Esophagus (tissue), 2 donors: ENCODE results near the gene SPTBN2. TPM values are rescaled to one million over a fixed set of nuclear protein-coding genes. Genes with fewer than 3 reads are reported as not detected.

Source experiments
- H3K27ac ChIP-seq, 2 donors: one replicate each; pipeline ENCODE4 v1.5.1; 2013; ENCODE audit warnings: low read depth in 2 of 2, mild to moderate bottlenecking in 2 of 2, inconsistent platforms in 1 of 2, low read length in 1 of 2, moderate library complexity in 1 of 2
- H3K27me3 ChIP-seq, 2 donors: one replicate each; pipeline ENCODE4 v1.6.1; 2013; ENCODE audit warnings: low read length in 2 of 2, control low read depth in 1 of 2, mild to moderate bottlenecking in 1 of 2; ENCODE audit not compliant: insufficient read depth in 2 of 2, control insufficient read depth in 1 of 2
- H3K36me3 ChIP-seq, 2 donors: one replicate each; pipeline ENCODE4 v1.6.1; 2013; ENCODE audit warnings: low read length in 1 of 2; ENCODE audit not compliant: control insufficient read depth in 2 of 2, insufficient read depth in 2 of 2
- H3K4me1 ChIP-seq, 2 donors: one replicate each; pipeline ENCODE4 v1.6.1; 2013; ENCODE audit warnings: low read length in 1 of 2; ENCODE audit not compliant: control insufficient read depth in 2 of 2, insufficient read depth in 2 of 2
- H3K4me3 ChIP-seq, 2 donors: one replicate each; pipeline ENCODE4 v1.5.1; 2013; ENCODE audit warnings: low read length in 2 of 2, mild to moderate bottlenecking in 2 of 2, low read depth in 1 of 2, moderate library complexity in 1 of 2
- H3K9me3 ChIP-seq, 2 donors: one replicate each; pipeline ENCODE4 v1.6.1; 2013; ENCODE audit warnings: mild to moderate bottlenecking in 2 of 2, low read depth in 1 of 2, low read length in 1 of 2, moderate library complexity in 1 of 2; ENCODE audit not compliant: control insufficient read depth in 2 of 2, insufficient read depth in 1 of 2
- WGBS, 2 donors: extraction: QIAGEN DNeasy Blood & Tissue Kit; methylation state at CpG; one replicate each; pipeline ENCODE4 v1.1.7; 2013; 5-methylcytosine and 5-hydroxymethylcytosine counted together
- polyA plus RNA-seq, 2 donors: library from polyadenylated mRNA; stranded (reverse); fragments of 200-250 nt; gene quantifications; one replicate each; pipeline ENCODE4 v1.2.3, GENCODE V29; 2013
- donor health status: healthy with polysubstance abuse.
- donor health status: Bipolar disorder and iron deficiency.

The SPTBN2 gene
- polyA plus RNA-seq, 2 donors: 61.3 to 63.4 TPM

DNA sequence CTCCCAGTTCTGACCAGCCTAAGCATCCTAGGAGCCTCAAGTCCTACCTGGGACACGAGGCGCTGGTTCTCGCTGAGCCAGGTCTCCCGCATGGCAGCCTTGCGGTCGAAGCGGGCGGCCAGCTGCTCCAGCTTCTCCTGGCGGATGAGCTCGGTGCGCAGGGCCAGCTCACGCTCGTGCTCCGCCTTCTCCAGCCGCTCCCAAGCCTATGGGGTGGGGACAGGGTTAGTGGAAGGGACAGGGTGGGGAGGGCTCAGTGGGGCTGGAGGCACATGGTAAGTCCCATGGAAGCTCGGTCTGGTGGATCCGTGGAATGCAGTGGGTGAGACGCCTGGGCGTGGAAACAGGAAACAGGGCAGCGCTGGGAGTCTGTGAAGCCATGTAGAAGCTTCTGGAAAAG lies 20.9 kb downstream of the SPTBN2 start:
- Histone ChIP-seq H3K4me3 (no peak overlapping the region), H3K36me3 (peaks cover 6 to 40% of the 10 kb centered on the region in 2 donors), H3K27ac (no peak overlapping the region), H3K9me3 (no peaks in the 10 kb centered on the region), H3K4me1 (peaks cover 0 to 2% of the 10 kb centered on the region in 2 donors), H3K27me3 (no peaks in the 10 kb centered on the region)
- WGBS, 2 donors: 89 to 91% methylated on average over 20 of the region's 20 CpGs

DNA sequence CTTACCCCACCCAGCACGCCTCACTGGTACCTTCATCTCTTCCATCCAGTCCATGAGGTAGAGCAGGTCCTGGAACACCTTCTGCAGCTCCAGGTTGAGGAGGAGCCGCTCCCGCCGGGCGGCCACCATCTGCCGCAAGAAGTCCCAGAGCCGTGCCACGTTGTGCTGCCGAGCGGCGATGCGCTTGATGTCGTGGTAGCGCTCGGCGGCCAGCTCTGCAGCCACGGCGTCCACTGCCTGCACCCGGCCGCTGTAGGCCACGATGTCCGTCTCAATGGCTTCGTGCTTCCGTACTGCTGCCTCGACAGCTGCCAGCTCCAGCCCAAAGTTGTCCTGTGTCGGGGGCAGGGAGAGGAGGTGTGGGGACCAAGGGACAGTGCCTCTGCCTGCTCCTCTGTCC lies 21.5 kb downstream of the SPTBN2 start:
- no peak overlapping the region for H3K4me3 ChIP-seq
- H3K36me3 ChIP-seq: peaks cover 6 to 40% of the 10 kb centered on the region in 2 donors
- no peaks in the 10 kb centered on the region for H3K27me3 ChIP-seq
- H3K27ac ChIP-seq: no peak overlapping the region
- H3K4me1 ChIP-seq: peaks cover 0 to 2% of the 10 kb centered on the region in 2 donors
- no peaks in the 10 kb centered on the region for H3K9me3 ChIP-seq
- 96% methylated on average over 26 of the region's 26 CpGs for WGBS, 2 donors

DNA sequence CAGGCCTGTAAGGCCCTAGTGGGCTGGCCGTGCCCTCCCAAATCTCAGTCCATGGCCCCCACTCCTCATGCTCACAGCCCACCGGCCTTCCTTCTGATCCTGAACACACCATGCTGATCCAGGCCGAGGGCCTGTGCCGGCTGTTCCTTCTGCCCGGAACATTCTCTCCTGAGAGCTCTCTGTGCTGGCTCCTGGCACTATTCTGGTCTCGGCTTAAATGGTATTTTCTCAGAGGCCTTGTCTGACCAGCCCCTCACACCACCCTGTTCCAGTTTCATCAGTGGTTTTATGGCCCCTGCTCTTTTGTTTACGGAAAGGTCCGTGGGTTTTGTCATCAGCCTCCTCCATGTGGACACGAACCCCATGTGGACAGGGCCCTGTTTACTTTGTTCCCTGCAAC lies 22.0 kb downstream of the SPTBN2 start:
- peaks cover 6 to 37% of the 10 kb centered on the region in 2 donors for H3K36me3 ChIP-seq
- H3K27ac ChIP-seq: no peak overlapping the region
- H3K9me3 ChIP-seq: no peaks in the 10 kb centered on the region
- WGBS, 2 donors: 92% methylated on average over 9 of the region's 9 CpGs
- H3K27me3 ChIP-seq: no peaks in the 10 kb centered on the region
- H3K4me3 ChIP-seq: no peak overlapping the region
- peaks cover 0 to 2% of the 10 kb centered on the region in 2 donors for H3K4me1 ChIP-seq

DNA sequence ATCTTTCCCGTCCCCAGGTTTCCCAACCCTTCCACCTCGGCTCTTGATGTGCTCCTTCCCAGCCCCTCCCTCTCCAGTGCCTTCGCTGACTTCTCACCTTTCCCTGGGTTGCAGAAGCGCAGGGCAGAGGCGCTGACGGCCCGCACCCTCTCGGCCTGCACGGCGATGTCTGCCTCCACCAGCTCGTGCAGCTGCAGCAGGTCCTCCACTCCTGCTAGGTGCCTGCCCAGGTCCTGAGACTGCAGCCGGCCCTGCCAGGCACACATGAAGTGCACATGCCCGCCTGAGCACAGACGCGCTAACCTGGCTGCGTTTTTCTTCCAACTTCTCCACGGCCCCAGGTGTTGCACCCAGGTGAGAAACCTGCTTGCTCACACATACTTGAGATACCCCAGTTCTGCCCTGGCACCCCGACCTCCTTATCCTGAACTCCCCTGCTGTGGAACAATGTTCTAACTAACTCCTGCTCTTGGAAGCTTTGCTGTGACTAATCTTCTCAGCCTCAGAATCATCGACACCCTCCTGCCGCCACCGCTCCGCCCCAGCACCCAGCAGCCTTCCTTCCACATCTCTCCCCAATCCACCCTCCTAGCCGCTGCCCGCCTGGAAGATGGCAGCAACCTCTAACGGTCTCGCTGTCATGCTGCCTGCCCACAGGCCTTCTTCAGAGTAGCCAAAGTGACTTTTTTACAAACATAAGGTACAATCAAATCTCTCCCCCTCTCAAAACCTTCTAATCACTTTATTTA lies 23.3 kb downstream of the SPTBN2 start:
- Histone ChIP-seq H3K4me3 (no peak overlapping the region), H3K4me1 (peaks cover 0 to 2% of the 10 kb centered on the region in 2 donors), H3K27ac (no peak overlapping the region), H3K9me3 (no peaks in the 10 kb centered on the region), H3K27me3 (no peaks in the 10 kb centered on the region), H3K36me3 (peaks cover 4 to 42% of the 10 kb centered on the region in 2 donors)
- WGBS, 2 donors: 89 to 91% methylated on average over 26 of the region's 26 CpGs

DNA sequence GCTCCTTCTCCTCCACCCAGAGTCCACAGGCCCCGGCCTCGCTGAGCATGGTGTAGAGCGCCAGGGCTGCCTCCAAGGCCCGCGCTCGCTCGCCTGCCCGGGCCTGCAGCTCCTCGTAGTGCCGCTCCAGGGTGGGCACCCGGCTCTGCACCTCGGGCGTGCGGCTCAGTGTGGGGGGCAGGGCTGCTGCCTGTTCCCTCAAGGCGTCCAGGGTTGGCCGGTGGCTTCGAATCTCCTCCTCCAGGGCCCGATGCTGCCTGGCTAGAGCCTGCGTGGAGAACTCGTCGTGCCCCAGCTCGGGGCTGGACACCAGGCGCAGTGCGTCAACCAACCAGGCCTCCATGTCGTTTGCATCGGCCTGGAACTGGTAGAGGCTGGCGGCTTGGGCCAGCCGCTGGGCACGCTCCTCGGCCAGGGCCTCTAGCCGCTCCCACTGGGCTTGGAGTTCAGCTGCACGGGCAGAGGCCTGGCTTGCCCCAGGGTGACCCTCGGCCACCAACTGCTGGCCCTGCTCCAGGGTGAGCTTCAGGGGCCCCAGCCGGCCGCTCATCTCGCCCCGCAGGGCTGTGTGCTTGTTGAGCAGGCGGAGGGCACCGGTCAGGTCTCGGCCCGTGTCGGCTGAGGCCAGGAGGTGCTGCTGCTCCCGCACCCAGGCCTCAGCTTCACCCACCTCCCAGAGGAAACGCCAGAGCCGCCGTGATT lies 24.2 kb downstream of the SPTBN2 start:
- 90 to 94% methylated on average over 46 of the region's 46 CpGs for WGBS, 2 donors
- H3K4me3 ChIP-seq: no peak overlapping the region
- H3K4me1 ChIP-seq: peaks cover 0 to 2% of the 10 kb centered on the region in 2 donors
- no peaks in the 10 kb centered on the region for H3K27me3 ChIP-seq
- no peak overlapping the region for H3K27ac ChIP-seq
- H3K9me3 ChIP-seq: no peaks in the 10 kb centered on the region
- peaks cover 0 to 41% of the 10 kb centered on the region in 2 donors for H3K36me3 ChIP-seq

DNA sequence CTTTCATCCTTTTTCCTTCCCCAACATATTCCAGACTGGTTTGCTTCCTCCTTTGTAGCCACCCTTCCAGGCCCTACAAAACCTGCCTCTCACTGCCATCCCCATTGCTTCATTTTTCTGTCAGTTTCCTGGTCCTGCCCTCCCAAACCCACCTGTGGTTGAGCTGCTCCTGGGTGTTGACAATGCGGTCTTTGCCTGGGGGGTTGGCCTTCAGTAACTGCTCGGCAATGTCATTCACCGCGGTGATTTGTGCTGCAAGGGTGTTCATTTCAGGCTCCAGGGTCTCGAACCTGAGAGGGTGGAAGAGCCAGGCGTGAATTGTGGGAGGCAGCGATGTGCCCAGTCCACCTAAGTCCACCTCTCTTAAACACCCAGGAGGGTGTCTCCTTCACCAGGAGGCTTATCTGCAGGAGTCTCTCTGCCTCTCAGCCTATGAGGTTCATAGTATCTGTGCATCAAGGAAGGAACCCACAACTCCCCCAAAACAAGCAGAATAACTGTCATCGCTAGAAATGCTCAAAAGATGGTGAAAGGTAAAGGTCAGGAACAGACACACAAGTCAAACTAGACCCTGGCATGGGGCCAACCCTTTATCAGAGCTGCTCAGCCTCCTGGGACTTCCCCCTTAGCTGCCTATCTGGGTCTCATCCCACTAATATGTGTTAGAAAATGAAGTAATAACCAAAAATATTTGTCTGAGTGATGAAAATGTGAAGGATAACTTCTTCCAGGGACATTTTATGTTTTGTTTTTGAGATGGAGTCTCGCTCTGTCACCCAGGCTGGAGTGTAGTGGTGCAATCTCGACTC lies 27.4 kb downstream of the SPTBN2 start:
- 88 to 90% methylated on average over 10 of the region's 10 CpGs for WGBS, 2 donors
- H3K36me3 ChIP-seq: peaks cover 4 to 42% of the 10 kb centered on the region in 2 donors

DNA sequence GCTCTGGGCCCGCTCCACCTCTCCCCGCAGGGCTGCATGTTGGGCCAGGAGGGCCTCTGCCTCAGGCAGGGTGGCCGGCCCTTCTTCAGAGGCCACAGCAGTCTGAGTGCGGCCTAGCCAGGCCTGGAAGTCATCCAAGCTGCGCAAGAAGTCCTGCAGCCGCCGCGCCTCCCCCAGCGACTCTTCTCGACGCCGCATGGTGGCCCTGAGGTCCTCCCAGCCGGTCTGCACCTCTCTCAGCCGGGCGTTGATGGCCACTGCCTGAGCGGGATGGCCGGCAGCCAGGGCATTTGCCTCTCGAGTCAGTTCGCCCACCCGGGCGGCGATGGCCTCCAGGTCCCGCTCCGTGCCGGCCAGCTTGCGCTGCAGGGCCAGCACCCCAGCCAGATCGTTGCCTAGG lies 28.3 kb downstream of the SPTBN2 start:
- Histone ChIP-seq H3K4me1 (peaks cover 0 to 2% of the 10 kb centered on the region in 2 donors), H3K9me3 (no peaks in the 10 kb centered on the region), H3K4me3 (no peak overlapping the region), H3K36me3 (peaks cover 4 to 49% of the 10 kb centered on the region in 2 donors), H3K27me3 (no peaks in the 10 kb centered on the region), H3K27ac (no peak overlapping the region)
- 97% methylated on average over 27 of the region's 27 CpGs for WGBS, 2 donors

More for the DNA sequence above, 27.4 kb downstream of the SPTBN2 start:
- Histone ChIP-seq H3K4me3 (no peak overlapping the region), H3K27ac (no peak overlapping the region), H3K4me1 (peaks cover 0 to 2% of the 10 kb centered on the region in 2 donors), H3K27me3 (no peaks in the 10 kb centered on the region), H3K9me3 (no peaks in the 10 kb centered on the region)

DNA sequence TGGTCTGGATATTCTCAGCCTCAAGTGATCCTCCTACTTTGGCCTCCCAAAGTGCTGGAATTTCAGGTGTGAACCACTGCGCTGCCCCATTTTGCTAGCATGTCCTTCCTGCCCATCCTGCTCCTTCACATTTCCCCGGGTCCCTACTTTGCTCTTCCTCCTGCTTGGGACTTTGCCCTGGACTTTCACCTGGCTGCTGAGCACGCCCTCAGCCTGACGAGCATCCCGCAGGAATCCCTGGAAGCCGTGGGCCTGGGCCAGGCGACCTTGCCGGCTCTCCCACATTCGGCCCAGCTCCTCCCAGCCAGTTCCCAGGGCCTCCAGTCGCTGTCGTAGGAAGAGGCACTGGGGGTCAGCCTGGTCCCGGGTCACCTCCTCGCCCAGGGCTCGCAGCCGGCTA lies 28.7 kb downstream of the SPTBN2 start:
- Histone ChIP-seq H3K36me3 (peaks cover 4 to 47% of the 10 kb centered on the region in 2 donors), H3K27me3 (no peaks in the 10 kb centered on the region), H3K27ac (no peak overlapping the region), H3K9me3 (no peaks in the 10 kb centered on the region), H3K4me1 (no peaks in the 10 kb centered on the region), H3K4me3 (no peak overlapping the region)
- 92 to 96% methylated on average over 15 of the region's 15 CpGs for WGBS, 2 donors

DNA sequence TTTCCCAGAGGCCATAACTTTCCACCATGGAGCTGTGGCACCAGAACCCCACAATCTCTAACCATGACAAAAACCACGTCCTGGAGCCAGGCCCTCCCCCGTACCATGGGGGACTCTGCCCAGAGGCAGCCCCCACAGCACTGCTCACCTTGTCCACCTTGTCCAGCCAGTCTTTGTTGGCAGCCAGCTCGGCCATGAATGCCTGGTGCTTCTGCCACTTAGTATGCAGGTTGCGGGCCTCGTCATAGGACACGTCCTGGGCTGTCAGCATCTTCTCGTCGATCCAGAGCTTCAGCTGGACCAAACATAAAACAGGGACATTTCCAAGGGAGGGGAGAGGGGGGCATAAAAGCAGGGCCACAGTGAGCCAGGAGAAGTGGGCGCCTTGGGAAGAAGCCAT lies 30.5 kb downstream of the SPTBN2 start:
- no peak overlapping the region for H3K4me3 ChIP-seq
- no peaks in the 10 kb centered on the region for H3K4me1 ChIP-seq
- WGBS, 2 donors: 93 to 96% methylated on average over 9 of the region's 9 CpGs
- H3K27me3 ChIP-seq: no peaks in the 10 kb centered on the region
- H3K27ac ChIP-seq: no peak overlapping the region
- peaks cover 8 to 46% of the 10 kb centered on the region in 2 donors for H3K36me3 ChIP-seq
- no peaks in the 10 kb centered on the region for H3K9me3 ChIP-seq
